BE2C (cell line): ENCODE results near the gene PHRF1.

ENCODE experiments used
- DNase-seq: peaks from one replicate; pipeline ENCODE4 v3.0.0-alpha.2; 2020
- H3K27me3 ChIP-seq: fragments of 250-450 bp; sonication (Bioruptor Pico); 2 replicates; pipeline ENCODE4 v1.5.1; 2020; ENCODE audit warnings: mild to moderate bottlenecking
- H3K36me3 ChIP-seq: fragments of 250-450 bp; sonication (Bioruptor Pico); 2 replicates; pipeline ENCODE4 v1.5.1; 2020; ENCODE audit warnings: mild to moderate bottlenecking
- H3K4me1 ChIP-seq: fragments of 250-450 bp; sonication (Bioruptor Pico); 2 replicates; pipeline ENCODE4 v1.5.1; 2020
- H3K4me3 ChIP-seq: 2 replicates; pipeline ENCODE4 v1.5.1; 2011; ENCODE audit warnings: low read depth, low read length
- H3K9me3 ChIP-seq: fragments of 250-450 bp; sonication (Bioruptor Pico); 2 replicates; pipeline ENCODE4 v1.5.1; 2020
- CTCF ChIP-seq: IDR thresholded peaks from 2 replicates; pipeline ENCODE4 v1.5.1; 2012; ENCODE audit warnings: mild to moderate bottlenecking, low read depth, low read length

Gene PHRF1

GRCh38 chr11:612201-612960 lies 36.1 kb downstream of the PHRF1 start:
- H3K4me3 ChIP-seq, result no peak overlapping the region
- peaks cover 11% of the 10 kb centered on the region for H3K4me1 ChIP-seq
- DNase-seq, result peak; percentile 56
- no peaks in the 10 kb centered on the region for H3K27me3 ChIP-seq
- H3K36me3 ChIP-seq, result peaks cover 20% of the 10 kb centered on the region
- H3K9me3 ChIP-seq, result no peaks in the 10 kb centered on the region
- TF ChIP-seq CTCF, result peak; percentile 19

- peaks cover 11% of the 10 kb centered on the region for H3K4me1 ChIP-seq
- no peak for TF ChIP-seq CTCF
- no peak for DNase-seq
- peaks cover 14% of the 10 kb centered on the region for H3K36me3 ChIP-seq
- H3K9me3 ChIP-seq, result no peaks in the 10 kb centered on the region
- no peak overlapping the region for H3K4me3 ChIP-seq
- H3K27me3 ChIP-seq, result no peaks in the 10 kb centered on the region
Measured at GRCh38 chr11:612961-613300, 36.7 kb downstream of the PHRF1 start.

GRCh38 chr11:613369-613968 lies 37.2 kb downstream of the PHRF1 start:
- TF ChIP-seq CTCF, result no peak
- H3K27me3 ChIP-seq, result no peaks in the 10 kb centered on the region
- no peak overlapping the region for H3K4me3 ChIP-seq
- peaks cover 11% of the 10 kb centered on the region for H3K36me3 ChIP-seq
- H3K4me1 ChIP-seq, result peaks cover 11% of the 10 kb centered on the region
- no peaks in the 10 kb centered on the region for H3K9me3 ChIP-seq
- peak; percentile 84 for DNase-seq

GRCh38 chr11:614021-614622 lies 37.9 kb downstream of the PHRF1 start:
- H3K4me1 ChIP-seq, result peaks cover 11% of the 10 kb centered on the region
- no peaks in the 10 kb centered on the region for H3K27me3 ChIP-seq
- H3K36me3 ChIP-seq, result peaks cover 11% of the 10 kb centered on the region
- TF ChIP-seq CTCF, result no peak
- no peak for DNase-seq
- H3K4me3 ChIP-seq, result no peak overlapping the region
- no peaks in the 10 kb centered on the region for H3K9me3 ChIP-seq

GRCh38 chr11:614623-615503 lies 38.6 kb downstream of the PHRF1 start:
- no peaks in the 10 kb centered on the region for H3K27me3 ChIP-seq
- H3K9me3 ChIP-seq, result no peaks in the 10 kb centered on the region
- peaks cover 11% of the 10 kb centered on the region for H3K36me3 ChIP-seq
- no peak for DNase-seq
- TF ChIP-seq CTCF, result no peak
- H3K4me1 ChIP-seq, result peaks cover 11% of the 10 kb centered on the region
- peak overlapping the region; percentile 58 for H3K4me3 ChIP-seq
